ENCODE results near the gene HSPA12B.
A peak's percentile ranks its signal among the peaks of the same experiment; 100 is the strongest.

Gene HSPA12B

GRCh38 chr20:3711484-3711941, 21.0 kb upstream of the HSPA12B start:
- Histone ChIP-seq H3K36me3 (ENCODE audit: low read depth) (no peaks in the 10 kb centered on the region), H3K27ac (ENCODE audit: poor library complexity, severe bottlenecking) (no peak overlapping the region), H3K4me3 (ENCODE audit: severe bottlenecking) (no peak overlapping the region), H3K4me1 (ENCODE audit: insufficient read depth, poor library complexity, severe bottlenecking) (no peaks in the 10 kb centered on the region), H3K27me3 (ENCODE audit: insufficient read depth, poor library complexity, severe bottlenecking) (no peaks in the 10 kb centered on the region), H3K9me3 (ENCODE audit: severe bottlenecking) (no peaks in the 10 kb centered on the region)
- TF ChIP-seq CTCF (IDR thresholded peaks at IDR 0.05; ENCODE audit: poor library complexity, severe bottlenecking) = no peak
- no peak for DNase-seq (ENCODE audit: low spot score)
- no peak for ATAC-seq (ENCODE audit: low read depth)

DNA sequence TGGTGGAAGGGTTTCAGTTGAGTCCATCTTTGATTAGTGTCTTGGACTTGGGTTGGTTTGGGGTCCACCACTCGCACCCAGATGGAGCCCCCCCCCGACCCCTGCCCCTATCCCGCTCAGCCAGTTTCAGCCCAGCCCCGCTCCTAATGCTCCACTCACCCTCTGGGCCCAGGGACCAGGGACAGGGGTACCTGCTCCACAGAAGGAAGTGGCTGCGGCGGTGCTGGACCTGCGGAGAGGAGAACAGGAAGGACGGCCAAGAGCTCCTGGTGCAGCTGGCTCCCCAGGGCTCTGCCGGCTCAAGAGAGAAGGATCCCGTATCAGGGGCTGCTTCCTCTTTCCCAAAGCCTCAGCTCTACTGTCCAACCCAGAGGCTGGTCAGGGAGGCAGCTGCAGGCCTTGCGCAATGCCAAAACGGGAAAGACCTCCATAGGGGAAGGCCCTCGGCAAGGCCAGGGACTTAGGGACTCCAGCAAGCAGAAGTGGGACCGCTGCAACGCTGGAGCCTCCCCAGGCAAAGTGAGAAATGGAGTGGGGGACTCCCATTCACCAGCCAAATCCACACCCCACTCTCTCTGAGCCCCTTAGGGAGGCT, 20.1 kb upstream of the HSPA12B start, which contains the start of gene SIGLEC1:
TSS of gene SIGLEC1 (minus strand) at position 322 of the 595 bp plus-strand sequence. CDS start 5,472 bp downstream, outside the sequence.
- no peak for ATAC-seq (ENCODE audit: low read depth)
- Histone ChIP-seq H3K36me3 (ENCODE audit: low read depth) (no peaks in the 10 kb centered on the region), H3K9me3 (ENCODE audit: severe bottlenecking) (no peaks in the 10 kb centered on the region), H3K4me1 (ENCODE audit: insufficient read depth, poor library complexity, severe bottlenecking) (no peaks in the 10 kb centered on the region), H3K27ac (ENCODE audit: poor library complexity, severe bottlenecking) (no peak within 1 kb of the TSS), H3K4me3 (ENCODE audit: severe bottlenecking) (no peak within 1 kb of the TSS), H3K27me3 (ENCODE audit: insufficient read depth, poor library complexity, severe bottlenecking) (no peaks in the 10 kb centered on the region)
- TF ChIP-seq CTCF (IDR thresholded peaks at IDR 0.05; ENCODE audit: poor library complexity, severe bottlenecking) = no peak
- no peak for DNase-seq (ENCODE audit: low spot score)

DNA sequence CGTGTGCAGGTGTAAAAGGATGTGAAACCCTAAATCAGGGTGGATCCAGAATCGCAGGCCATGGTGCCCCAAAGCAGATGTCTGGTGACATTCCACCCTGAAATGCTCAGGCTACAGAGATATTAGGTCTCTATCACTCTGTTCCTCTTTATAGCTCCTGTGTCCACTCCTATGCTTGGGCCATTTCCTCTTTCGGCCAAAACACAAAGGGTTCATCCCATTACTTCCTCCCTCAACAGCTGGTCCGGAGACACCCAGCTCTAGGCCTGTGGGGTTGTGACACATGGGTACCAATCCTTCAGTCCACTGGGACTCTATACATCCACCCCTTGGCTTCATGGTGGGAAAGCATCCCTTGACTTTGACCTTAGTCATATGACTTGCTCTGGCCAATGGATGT, 18.4 kb upstream of the HSPA12B start:
- Histone ChIP-seq H3K9me3 (ENCODE audit: severe bottlenecking) (no peaks in the 10 kb centered on the region), H3K36me3 (ENCODE audit: low read depth) (no peaks in the 10 kb centered on the region), H3K27ac (ENCODE audit: poor library complexity, severe bottlenecking) (no peak overlapping the region), H3K27me3 (ENCODE audit: insufficient read depth, poor library complexity, severe bottlenecking) (no peaks in the 10 kb centered on the region), H3K4me3 (ENCODE audit: severe bottlenecking) (no peak overlapping the region), H3K4me1 (ENCODE audit: insufficient read depth, poor library complexity, severe bottlenecking) (no peaks in the 10 kb centered on the region)
- ATAC-seq (ENCODE audit: low read depth) = no peak
- DNase-seq (ENCODE audit: low spot score) = no peak
- TF ChIP-seq CTCF (IDR thresholded peaks at IDR 0.05; ENCODE audit: poor library complexity, severe bottlenecking) = no peak

DNA sequence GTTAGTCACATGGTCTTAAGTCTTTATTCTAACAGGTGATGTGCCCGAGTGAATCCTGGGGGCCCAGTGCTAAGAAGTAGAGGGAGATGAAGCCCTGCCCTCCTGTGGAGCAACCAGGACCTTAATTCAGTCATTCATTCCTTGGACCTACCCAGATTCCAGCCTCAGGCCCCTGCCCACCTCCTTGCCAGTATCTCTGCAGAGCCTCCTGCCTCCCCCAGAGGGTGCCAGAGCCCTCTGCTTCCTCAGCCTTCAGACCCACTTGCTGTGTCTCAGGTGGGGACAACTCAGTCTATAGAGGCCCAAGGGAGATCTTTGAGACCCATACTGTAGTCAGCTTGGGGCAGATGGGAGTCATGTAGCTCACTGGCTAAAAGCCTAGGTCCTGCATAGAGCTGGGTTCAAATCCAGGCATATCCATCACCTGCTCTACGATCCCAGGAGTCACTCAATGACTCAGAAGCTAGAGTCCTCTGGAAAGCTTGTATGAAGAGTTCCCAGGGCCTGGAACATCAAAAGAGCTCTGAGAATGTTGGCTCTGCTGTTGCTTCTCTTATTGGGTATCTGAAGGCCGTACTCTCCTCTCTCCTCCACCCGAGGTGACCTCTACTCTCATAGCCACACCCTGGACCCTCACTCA, 16.2 kb upstream of the HSPA12B start:
- H3K9me3 ChIP-seq (ENCODE audit: severe bottlenecking) = no peaks in the 10 kb centered on the region
- no peak overlapping the region for H3K4me3 ChIP-seq (ENCODE audit: severe bottlenecking)
- ATAC-seq (ENCODE audit: low read depth) (peak; percentile 84), DNase-seq (ENCODE audit: low spot score) (no peak)
- no peaks in the 10 kb centered on the region for H3K27me3 ChIP-seq (ENCODE audit: insufficient read depth, poor library complexity, severe bottlenecking)
- no peak overlapping the region for H3K27ac ChIP-seq (ENCODE audit: poor library complexity, severe bottlenecking)
- no peaks in the 10 kb centered on the region for H3K36me3 ChIP-seq (ENCODE audit: low read depth)
- H3K4me1 ChIP-seq (ENCODE audit: insufficient read depth, poor library complexity, severe bottlenecking) = no peaks in the 10 kb centered on the region
- peak; percentile 85 for TF ChIP-seq CTCF (IDR thresholded peaks at IDR 0.05; ENCODE audit: poor library complexity, severe bottlenecking)

- H3K27ac ChIP-seq (ENCODE audit: poor library complexity, severe bottlenecking) = no peak overlapping the region
- DNase-seq (ENCODE audit: low spot score) (no peak), ATAC-seq (ENCODE audit: low read depth) (no peak)
- H3K9me3 ChIP-seq (ENCODE audit: severe bottlenecking) = no peaks in the 10 kb centered on the region
- no peaks in the 10 kb centered on the region for H3K27me3 ChIP-seq (ENCODE audit: insufficient read depth, poor library complexity, severe bottlenecking)
- H3K4me1 ChIP-seq (ENCODE audit: insufficient read depth, poor library complexity, severe bottlenecking) = no peaks in the 10 kb centered on the region
- TF ChIP-seq CTCF (IDR thresholded peaks at IDR 0.05; ENCODE audit: poor library complexity, severe bottlenecking) = no peak
- H3K36me3 ChIP-seq (ENCODE audit: low read depth) = no peaks in the 10 kb centered on the region
- H3K4me3 ChIP-seq (ENCODE audit: severe bottlenecking) = no peak overlapping the region
These were observed 13.4 kb upstream of the HSPA12B start for GRCh38 chr20:3719046-3719445.

All from RWPE2 (cell line).